Hematopoietic multipotent progenitor cell (in vitro differentiated cells): Measurements from ENCODE around the gene PPP1R12A. TPM values are rescaled to one million over a fixed set of nuclear protein-coding genes. Genes with fewer than 3 reads are reported as not detected.
A peak's percentile ranks its signal among the peaks of the same experiment; 100 is the strongest.

Experiments
- DNase-seq, 3 donors: peaks; one replicate each; pipeline ENCODE4 v3.0.0-alpha.2; 2011 to 2015; ENCODE audit warnings: low read depth in 2 of 3, low spot score in 2 of 3
- total RNA-seq: library from RNA; depleted of rRNA; stranded (reverse); fragments of >200 nt; gene quantifications from one replicate; pipeline ENCODE4 v1.2.3, GENCODE V29; 2012

PPP1R12A gene
- total RNA-seq, 1 donor, result 36.4 TPM

GRCh38 chr12:79847417-79847816 lies 87.5 kb downstream of the PPP1R12A start:
- no peak for DNase-seq

- DNase-seq, result no peak
Measured at GRCh38 chr12:79844693-79845092, 90.2 kb downstream of the PPP1R12A start.

GRCh38 chr12:79843978-79844377 lies 90.9 kb downstream of the PPP1R12A start:
- no peak for DNase-seq

GRCh38 chr12:79842630-79843029 lies 92.3 kb downstream of the PPP1R12A start:
- DNase-seq, result no peak

- no peak for DNase-seq
Measured at GRCh38 chr12:79841878-79842265, 93.0 kb downstream of the PPP1R12A start.

GRCh38 chr12:79841248-79841877 lies 93.5 kb downstream of the PPP1R12A start:
- no peak for DNase-seq

GRCh38 chr12:79838359-79838758 lies 96.5 kb downstream of the PPP1R12A start:
- DNase-seq, result no peak

- DNase-seq, result no peak
Measured at GRCh38 chr12:79837575-79837974, 97.3 kb downstream of the PPP1R12A start.

GRCh38 chr12:79835377-79835843 lies 99.5 kb downstream of the PPP1R12A start:
- no peak for DNase-seq

- DNase-seq, result no peak
Measured at GRCh38 chr12:79834712-79835376, 100.1 kb downstream of the PPP1R12A start.

- DNase-seq, result no peak
Measured at GRCh38 chr12:79830440-79830839, 104.5 kb downstream of the PPP1R12A start.

GRCh38 chr12:79828924-79829323 lies 106.0 kb downstream of the PPP1R12A start:
- DNase-seq, result no peak

GRCh38 chr12:79827484-79827883 lies 107.4 kb downstream of the PPP1R12A start:
- DNase-seq, result no peak

- DNase-seq, result no peak
Measured at GRCh38 chr12:79826267-79827128, 108.4 kb downstream of the PPP1R12A start.

GRCh38 chr12:79822475-79822874 lies 112.4 kb downstream of the PPP1R12A start:
- no peak for DNase-seq

- no peak for DNase-seq
Measured at GRCh38 chr12:79818856-79819255, 116.0 kb downstream of the PPP1R12A start.

GRCh38 chr12:79784366-79785065 lies 150.4 kb downstream of the PPP1R12A start:
- DNase-seq, result peak in 2 of 3 donors; percentile 9 to 28

GRCh38 chr12:79782172-79782900 lies 152.6 kb downstream of the PPP1R12A start:
- no peak for DNase-seq

- DNase-seq, result no peak
Measured at GRCh38 chr12:79778802-79779448, 156.0 kb downstream of the PPP1R12A start.

GRCh38 chr12:79776111-79776510 lies 158.8 kb downstream of the PPP1R12A start:
- no peak for DNase-seq
